Subcutaneous abdominal adipose tissue (tissue), 5 donors: Measurements from ENCODE around the gene NPB.

Source experiments
- H3K27ac ChIP-seq: one replicate; pipeline ENCODE4 v1.7.0; 2013; ENCODE audit warnings: low read depth, mild to moderate bottlenecking, inconsistent platforms, low read length, moderate library complexity
- H3K27me3 ChIP-seq, 5 donors: one replicate each; pipeline ENCODE4 v1.7.0; 2013; ENCODE audit warnings: low read length in 5 of 5, inconsistent platforms in 1 of 5; ENCODE audit not compliant: control insufficient read depth in 5 of 5, insufficient read depth in 4 of 5
- H3K36me3 ChIP-seq, 5 donors: one replicate each; pipeline ENCODE4 v1.7.0; 2013; ENCODE audit warnings: low read length in 5 of 5; ENCODE audit not compliant: control insufficient read depth in 5 of 5, insufficient read depth in 5 of 5
- H3K4me1 ChIP-seq, 5 donors: one replicate each; pipeline ENCODE4 v1.7.0; 2013; ENCODE audit warnings: low read length in 5 of 5, mild to moderate bottlenecking in 3 of 5, moderate library complexity in 1 of 5; ENCODE audit not compliant: control insufficient read depth in 5 of 5, insufficient read depth in 5 of 5
- H3K4me3 ChIP-seq, 5 donors: one replicate each; pipeline ENCODE4 v1.7.0; 2013; ENCODE audit warnings: low read length in 5 of 5, low read depth in 1 of 5
- H3K9ac ChIP-seq, 5 donors: one replicate each; pipeline ENCODE4 v1.7.0; 2013; ENCODE audit warnings: low read length in 5 of 5, mild to moderate bottlenecking in 4 of 5, moderate library complexity in 3 of 5
- H3K9me3 ChIP-seq, 5 donors: one replicate each; pipeline ENCODE4 v1.7.0; 2013; ENCODE audit warnings: low read length in 5 of 5; ENCODE audit not compliant: control insufficient read depth in 5 of 5
- donor health status: healthy.
- donor health status: healthy.
- donor health status: healthy.
- donor health status: healthy.
- donor health status: healthy.

Gene NPB

GRCh38 chr17:81899514-81900166 is 2.4 kb upstream of the NPB start:
- no peak overlapping the region for H3K9ac ChIP-seq
- no peak overlapping the region for H3K4me3 ChIP-seq
- peaks cover 0 to 64% (median 51%) of the 10 kb centered on the region in 5 donors for H3K36me3 ChIP-seq
- H3K9me3 ChIP-seq: no peaks in the 10 kb centered on the region
- peaks cover 0 to 3% (median 0%) of the 10 kb centered on the region in 5 donors for H3K27me3 ChIP-seq
- no peak overlapping the region for H3K27ac ChIP-seq
- H3K4me1 ChIP-seq: peaks cover 0 to 19% (median 11%) of the 10 kb centered on the region in 5 donors

GRCh38 chr17:81900181-81900820 is 1.7 kb upstream of the NPB start:
- Histone ChIP-seq H3K4me1 (peaks cover 0 to 19% (median 11%) of the 10 kb centered on the region in 5 donors), H3K9me3 (no peaks in the 10 kb centered on the region), H3K36me3 (peaks cover 0 to 65% (median 51%) of the 10 kb centered on the region in 5 donors), H3K4me3 (no peak overlapping the region), H3K27me3 (peaks cover 0 to 3% (median 0%) of the 10 kb centered on the region in 5 donors), H3K9ac (no peak overlapping the region), H3K27ac (no peak overlapping the region)

- Histone ChIP-seq H3K36me3 (peaks cover 0 to 69% (median 52%) of the 10 kb centered on the region in 5 donors), H3K4me1 (peaks cover 0 to 19% (median 11%) of the 10 kb centered on the region in 5 donors), H3K9ac (no peak overlapping the region), H3K9me3 (no peaks in the 10 kb centered on the region), H3K4me3 (peak overlapping the region in 2 of 5 donors; percentile 18 to 52), H3K27ac (no peak overlapping the region), H3K27me3 (peaks cover 0 to 3% (median 0%) of the 10 kb centered on the region in 5 donors)
Measured at GRCh38 chr17:81901167-81902022, 643 bp upstream of the NPB start.

GRCh38 chr17:81902653-81903414 is 796 bp downstream of the NPB start:
- H3K36me3 ChIP-seq: peaks cover 0 to 67% (median 52%) of the 10 kb centered on the region in 5 donors
- peaks cover 0 to 19% (median 11%) of the 10 kb centered on the region in 5 donors for H3K4me1 ChIP-seq
- H3K27me3 ChIP-seq: peaks cover 0 to 3% (median 0%) of the 10 kb centered on the region in 5 donors
- H3K9me3 ChIP-seq: no peaks in the 10 kb centered on the region
- H3K4me3 ChIP-seq: peak overlapping the region in 2 of 5 donors; percentile 47 to 52
- H3K27ac ChIP-seq: no peak overlapping the region
- H3K9ac ChIP-seq: peak overlapping the region in 1 of 5 donors; percentile 25

GRCh38 chr17:81903415-81903831 is 1.4 kb downstream of the NPB start:
- Histone ChIP-seq H3K4me3 (no peak overlapping the region), H3K9me3 (no peaks in the 10 kb centered on the region), H3K27me3 (peaks cover 0 to 3% (median 0%) of the 10 kb centered on the region in 5 donors), H3K36me3 (peaks cover 0 to 67% (median 47%) of the 10 kb centered on the region in 5 donors), H3K27ac (no peak overlapping the region), H3K9ac (no peak overlapping the region), H3K4me1 (peaks cover 0 to 19% (median 11%) of the 10 kb centered on the region in 5 donors)

GRCh38 chr17:81903896-81904599 is 2.0 kb downstream of the NPB start:
- Histone ChIP-seq H3K9ac (no peak overlapping the region), H3K36me3 (peaks cover 0 to 65% (median 43%) of the 10 kb centered on the region in 5 donors), H3K27me3 (peaks cover 0 to 3% (median 0%) of the 10 kb centered on the region in 5 donors), H3K4me1 (peaks cover 0 to 19% (median 11%) of the 10 kb centered on the region in 5 donors), H3K9me3 (no peaks in the 10 kb centered on the region), H3K4me3 (no peak overlapping the region), H3K27ac (no peak overlapping the region)

- H3K27ac ChIP-seq: no peak overlapping the region
Measured at GRCh38 chr17:81904600-81905423, 2.8 kb downstream of the NPB start.

GRCh38 chr17:81905424-81905875 is 3.4 kb downstream of the NPB start:
- Histone ChIP-seq H3K36me3 (peaks cover 0 to 54% (median 30%) of the 10 kb centered on the region in 5 donors), H3K9ac (no peak overlapping the region), H3K27ac (no peak overlapping the region)

More at GRCh38 chr17:81904600-81905423, 2.8 kb downstream of the NPB start:
- Histone ChIP-seq H3K4me1 (peaks cover 0 to 26% (median 13%) of the 10 kb centered on the region in 5 donors), H3K9me3 (no peaks in the 10 kb centered on the region), H3K36me3 (peaks cover 0 to 60% (median 36%) of the 10 kb centered on the region in 5 donors), H3K4me3 (no peak overlapping the region), H3K9ac (no peak overlapping the region), H3K27me3 (peaks cover 0 to 3% (median 0%) of the 10 kb centered on the region in 5 donors)

More at GRCh38 chr17:81905424-81905875, 3.4 kb downstream of the NPB start:
- Histone ChIP-seq H3K4me1 (peaks cover 2 to 32% (median 20%) of the 10 kb centered on the region in 5 donors), H3K9me3 (no peaks in the 10 kb centered on the region), H3K4me3 (no peak overlapping the region), H3K27me3 (peaks cover 0 to 3% (median 0%) of the 10 kb centered on the region in 5 donors)
